HG03139 (cell line): ENCODE results near the gene AADACL4.

Source experiments
- ATAC-seq: cut with Tn5 transposase; IDR thresholded peaks from one replicate; pipeline ENCODE4 v1.9.1; 2021; ENCODE audit not compliant: unreplicated experiment

AADACL4 gene

DNA sequence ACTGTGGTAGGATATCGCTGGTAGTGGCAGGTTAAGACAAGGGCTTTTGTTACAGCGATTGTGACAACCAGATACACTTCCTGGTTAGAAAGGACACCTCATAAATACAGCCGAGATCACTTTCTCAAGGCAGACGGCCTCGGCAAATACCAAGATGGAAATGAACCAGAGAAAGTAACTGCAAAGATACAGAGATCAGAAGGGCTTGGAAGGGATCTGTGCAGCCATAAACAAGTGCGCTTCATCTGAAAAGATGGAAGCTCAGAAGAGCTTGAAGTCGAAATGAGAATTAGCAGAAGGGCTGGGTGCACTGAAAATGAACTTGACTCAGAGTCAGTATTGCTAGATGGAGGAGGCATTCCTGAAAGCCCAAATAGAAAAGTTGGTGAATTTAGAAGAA lies 32.9 kb upstream of the AADACL4 start:
- no peak for ATAC-seq

DNA sequence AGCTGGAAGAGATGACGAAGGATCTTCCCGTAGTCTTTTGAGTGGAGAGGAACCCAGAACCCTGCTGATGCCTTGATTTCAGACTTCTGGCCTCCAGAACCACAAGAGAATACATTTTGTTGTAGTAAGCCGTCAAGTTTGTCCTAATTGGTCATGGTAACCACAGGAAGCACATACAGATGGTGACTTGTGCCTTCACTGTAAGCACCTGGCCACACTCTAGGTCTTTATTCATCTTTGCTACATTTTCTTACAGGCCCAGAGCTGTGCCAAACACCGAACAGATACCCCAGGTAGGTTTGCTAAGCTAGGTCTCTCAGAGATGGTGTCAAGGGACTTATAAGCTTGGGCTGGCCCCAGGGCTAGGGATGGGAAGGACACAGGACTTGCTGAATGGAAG lies 30.7 kb upstream of the AADACL4 start:
- ATAC-seq, result no peak

DNA sequence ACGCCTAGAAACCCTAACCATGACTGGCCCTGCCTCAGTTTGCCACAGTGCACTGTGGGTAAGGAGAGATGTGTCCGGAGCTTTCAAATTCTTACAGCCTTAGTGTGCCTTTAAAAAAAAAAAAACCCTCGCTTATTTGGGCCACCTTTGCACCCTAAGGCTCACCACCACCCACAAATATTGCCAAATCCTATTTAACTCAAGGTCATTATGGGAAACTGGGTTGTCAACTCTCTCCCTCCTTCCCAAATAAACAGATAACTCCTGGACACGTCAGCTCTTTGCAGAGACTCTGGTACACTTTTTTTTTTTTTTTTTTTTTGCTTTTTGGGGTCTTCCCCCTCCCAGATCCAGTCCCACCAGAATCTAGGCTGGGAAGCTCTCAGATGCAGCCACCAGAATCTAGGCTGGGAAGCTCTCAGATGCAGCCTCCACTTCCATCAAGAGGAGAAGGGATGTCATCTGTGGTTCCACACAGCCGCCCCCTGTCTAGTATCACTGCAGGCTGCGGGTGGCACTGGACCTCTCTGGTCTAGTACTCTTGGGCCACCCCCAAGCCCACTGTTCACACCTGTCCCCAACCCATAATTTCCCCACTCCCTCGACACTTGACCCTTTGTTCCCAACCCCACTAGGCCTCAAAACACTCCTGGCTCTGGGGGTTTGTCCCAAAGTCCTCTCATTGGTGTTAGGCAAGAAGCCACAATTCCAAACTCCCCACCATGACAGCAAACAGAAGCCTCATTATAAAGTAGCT lies 29.3 kb upstream of the AADACL4 start:
- no peak for ATAC-seq

DNA sequence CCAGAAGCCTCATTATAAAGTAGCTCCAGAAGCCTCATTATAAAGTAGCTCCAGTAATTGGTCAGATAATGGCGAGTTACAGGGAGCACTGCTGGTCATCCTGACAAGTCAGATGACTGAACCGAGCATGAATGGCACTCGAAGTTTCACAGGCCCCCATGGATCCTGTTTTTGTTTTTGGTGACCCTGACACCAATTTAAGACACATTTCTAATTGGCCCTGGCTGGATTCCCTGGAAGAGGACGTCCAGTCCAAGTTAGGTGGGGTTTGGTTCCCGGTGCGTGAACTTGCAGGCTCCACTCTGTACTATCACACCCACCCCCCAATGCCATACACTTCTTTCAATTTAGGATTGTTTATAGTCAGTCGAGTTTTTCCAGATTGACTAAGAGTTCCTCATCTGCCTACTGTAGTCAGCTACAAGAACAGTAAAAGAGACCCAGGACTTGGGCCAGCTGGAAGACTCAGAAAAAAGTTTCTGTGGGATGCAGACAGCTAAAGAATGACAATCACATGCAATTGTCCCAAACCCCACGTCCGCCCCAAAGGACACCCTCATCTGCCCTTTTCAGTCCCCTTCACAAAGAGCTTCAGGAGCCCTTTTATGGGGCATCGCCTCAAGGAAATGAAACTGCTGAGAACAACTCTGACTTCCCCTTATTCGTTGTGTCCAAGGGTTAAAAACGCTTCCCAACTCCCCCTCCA lies 28.6 kb upstream of the AADACL4 start:
- no peak for ATAC-seq

DNA sequence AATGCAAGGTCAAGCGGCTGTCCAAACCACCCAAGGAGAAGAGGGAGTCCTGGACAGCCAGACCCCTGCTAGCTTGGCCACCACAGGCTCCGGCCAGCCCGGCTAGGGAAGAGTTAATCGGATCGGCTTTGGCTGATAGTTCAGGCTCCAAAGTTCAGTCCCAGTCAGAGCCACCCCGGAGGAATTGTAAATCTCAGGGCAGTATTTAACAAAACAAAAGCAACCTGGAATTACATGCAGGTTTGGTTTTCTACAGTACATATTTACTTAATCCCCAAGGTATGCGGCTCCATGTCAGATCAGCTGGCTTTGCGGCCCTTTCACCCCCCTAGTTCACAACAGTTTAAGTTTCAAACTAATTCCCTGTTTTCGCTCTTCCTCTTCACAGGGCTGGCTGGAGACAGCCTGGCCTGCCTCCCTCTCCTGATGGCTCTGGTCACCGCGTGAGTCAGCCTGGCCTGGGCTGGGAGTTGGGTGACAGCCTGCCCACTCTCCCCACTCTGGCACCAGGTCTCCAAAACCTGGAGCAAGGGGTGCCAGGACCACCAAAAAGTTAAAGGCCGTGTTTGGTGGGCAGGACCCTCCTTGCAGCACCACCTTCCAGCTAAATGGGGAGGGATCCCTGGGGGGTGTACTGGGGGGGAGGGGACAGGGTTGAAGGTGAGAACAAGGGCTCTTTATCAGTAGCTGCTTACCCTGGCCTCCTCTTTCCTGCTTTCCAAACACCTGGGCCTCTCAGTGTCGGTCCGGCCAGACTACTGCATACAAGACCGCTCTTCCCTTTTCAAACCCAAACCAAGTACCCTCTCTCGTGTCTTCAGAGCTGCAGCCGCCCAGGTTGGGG lies 27.8 kb upstream of the AADACL4 start:
- no peak for ATAC-seq

DNA sequence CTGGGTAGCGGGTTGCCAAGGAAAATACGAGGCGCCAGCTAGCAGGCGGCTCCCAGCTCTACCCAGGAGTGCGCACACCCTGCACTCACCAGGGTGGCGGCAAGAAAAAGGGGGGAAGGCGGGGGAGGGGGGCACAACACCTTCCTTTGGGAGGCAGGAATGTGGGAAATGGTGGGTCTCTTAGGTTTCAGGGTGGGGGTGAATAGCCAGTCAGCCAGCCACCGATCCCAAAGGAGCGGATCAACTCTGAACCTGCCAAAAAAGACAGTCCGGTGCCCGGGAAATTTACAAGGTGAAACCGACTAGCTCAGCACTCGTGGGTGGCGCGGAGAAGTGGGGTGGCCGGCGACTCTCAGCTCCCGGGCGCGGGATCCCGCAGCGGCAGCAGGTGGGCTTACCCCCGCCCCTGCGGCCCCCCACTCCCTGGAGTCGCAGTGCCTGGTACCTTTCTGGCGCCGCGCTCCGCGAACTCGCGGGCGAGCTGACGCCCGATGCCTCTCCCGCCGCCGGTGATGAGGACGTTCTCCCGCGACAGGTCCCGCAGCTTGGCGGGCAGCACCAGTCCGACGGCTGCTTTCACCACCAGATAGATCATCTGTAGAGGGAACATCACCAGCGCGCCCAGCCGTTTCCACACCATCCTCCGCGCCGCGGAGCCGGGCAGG lies 27.0 kb upstream of the AADACL4 start:
- no peak for ATAC-seq

DNA sequence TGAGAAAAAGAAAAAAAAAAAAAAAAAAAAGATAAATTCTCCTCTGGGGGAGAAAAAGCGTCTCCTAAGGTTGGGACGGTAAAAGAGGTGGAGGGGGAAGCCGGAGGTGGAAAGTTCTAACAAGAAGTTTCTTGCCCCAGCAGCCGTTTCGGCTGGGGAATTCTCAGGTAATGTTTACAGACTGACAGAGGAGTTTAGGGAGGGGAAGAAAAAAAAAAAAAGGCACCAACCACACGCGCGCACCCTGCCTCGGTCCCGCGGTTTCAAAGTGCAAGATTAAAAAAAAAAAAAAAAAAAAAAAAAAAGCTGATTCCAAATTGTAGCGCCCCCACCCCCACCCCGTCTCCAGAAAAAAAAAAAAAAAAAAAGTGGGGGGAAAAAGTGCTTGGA lies 26.4 kb upstream of the AADACL4 start:
- no peak for ATAC-seq

DNA sequence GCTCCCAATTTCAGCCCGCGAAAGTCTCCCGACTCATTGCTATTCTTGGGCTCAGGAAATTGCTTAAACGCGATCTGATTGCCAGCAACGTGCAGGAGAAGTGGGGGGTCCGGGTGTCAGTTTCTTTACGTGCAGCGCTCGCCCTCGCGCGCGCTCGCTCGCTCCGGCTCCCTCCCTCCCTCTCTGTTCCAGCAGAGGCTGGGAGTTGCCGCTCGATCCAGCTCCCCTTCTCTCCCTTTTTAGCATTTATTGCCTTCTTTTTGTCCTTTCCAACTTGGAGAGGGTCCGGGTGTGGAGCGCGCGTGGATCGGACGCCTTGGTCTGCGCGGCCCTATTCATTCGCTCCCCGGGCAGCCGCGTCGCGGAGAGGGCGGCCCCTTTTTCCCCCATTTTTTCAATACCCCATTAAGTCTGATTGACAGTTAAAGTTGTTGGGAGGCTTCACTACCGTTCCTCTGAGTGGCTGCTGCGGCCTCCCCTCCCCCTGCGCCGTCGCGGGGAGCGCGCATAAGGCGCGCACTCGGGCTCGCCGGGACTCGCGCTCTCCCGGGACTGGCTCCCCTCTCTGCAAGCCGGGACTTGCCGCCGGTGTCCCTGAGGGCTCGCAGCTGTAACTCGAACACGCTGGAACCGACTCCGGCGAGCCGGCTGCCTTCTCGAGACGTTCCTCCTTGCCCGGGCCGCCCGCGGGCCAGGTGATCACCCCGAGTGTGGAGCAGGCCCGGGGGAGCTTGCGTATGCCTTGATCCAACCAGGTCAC lies 25.8 kb upstream of the AADACL4 start, which contains the start of gene DHRS3:
Gene DHRS3 (minus strand): TSS at position 310 of the 760 bp plus-strand sequence. CDS start 862 bp downstream, outside the sequence.
- no peak for ATAC-seq

DNA sequence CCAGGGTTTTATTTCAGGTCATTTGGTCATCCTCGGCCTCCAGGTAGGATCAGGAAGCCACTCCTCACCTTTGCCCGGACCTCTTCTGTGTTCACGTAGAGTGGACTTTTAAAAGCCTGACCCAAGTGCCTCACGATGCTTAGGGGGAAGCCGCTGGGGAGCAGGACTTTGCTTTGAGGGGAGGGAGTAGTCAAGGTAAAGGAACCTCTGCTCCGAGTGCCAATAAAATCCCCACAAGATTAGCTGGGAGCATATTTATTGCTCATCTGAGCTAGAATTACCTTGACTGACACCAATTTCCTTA lies 25.3 kb upstream of the AADACL4 start:
- ATAC-seq, result no peak

DNA sequence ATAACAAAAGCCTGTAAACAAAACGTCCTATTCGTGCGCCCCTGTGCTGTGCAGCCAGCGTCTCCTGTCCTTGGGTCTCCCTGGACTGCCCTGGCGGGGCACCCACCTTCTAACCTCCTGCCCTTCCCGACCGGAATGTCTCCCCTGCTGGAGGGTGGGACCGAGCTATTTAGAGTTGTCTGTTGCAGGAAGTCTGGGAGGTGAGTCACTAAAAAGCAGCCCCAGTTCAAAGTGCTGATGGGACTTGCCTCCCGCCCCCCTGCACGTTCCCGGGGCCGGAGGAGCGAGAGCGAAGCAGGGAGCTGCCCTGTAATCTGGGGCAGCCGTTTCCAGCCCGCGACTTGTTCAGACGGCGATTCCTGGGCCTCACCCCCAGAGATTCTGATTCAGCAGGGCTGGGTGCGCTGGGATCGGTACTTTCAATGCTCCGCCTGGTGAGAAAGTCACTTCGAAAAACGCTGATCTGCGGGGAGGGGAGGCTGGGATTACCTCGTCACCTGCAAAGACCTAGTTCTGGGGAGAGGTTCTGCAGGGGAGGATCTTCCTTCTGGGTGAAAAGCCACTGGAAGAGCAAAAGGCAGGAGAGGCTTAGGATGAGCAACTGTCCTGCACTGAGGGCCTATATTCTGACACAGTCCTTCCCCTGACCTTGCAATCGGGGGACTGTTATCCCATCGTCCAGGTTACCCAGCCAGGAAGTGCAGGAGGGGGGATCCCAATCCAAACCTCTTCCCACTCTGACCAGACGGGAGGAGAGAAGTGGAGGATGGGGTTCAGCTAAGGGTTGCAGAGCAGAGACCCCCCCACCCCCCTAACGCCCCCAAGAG lies 24.7 kb upstream of the AADACL4 start:
- ATAC-seq, result no peak

DNA sequence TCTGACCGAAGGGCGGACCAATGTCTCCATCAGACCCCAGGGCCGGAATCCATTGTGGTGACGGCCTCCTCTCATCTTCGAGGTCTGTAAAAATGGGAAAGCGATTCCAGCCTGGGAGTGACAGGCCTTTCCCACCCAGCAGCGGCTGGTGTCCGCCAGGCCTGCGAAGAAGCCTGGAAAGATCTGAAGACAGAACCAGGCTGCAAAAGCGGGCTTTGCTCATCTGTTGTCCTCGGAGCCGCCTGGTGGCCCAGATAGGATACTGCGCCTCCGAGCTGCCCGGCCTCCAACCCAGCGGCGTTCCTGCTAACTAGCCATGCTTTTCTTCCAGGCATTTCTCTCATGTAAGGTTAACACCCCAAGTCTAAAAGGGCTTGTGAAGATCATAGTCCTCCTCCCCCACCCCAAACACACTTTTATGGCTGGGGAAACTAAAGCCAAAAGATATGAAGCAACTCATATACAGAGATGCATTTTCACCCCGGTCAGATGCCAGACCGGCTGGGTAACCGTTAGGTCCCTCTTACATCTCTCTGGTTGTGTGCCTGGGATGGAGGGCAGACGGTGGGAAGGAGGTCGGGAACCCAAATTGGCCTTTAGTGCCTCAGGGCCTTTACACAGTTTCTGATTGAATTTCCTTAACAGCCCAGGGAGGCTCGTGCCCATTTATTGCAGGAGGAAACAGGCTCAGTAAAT lies 23.9 kb upstream of the AADACL4 start:
- ATAC-seq, result no peak

DNA sequence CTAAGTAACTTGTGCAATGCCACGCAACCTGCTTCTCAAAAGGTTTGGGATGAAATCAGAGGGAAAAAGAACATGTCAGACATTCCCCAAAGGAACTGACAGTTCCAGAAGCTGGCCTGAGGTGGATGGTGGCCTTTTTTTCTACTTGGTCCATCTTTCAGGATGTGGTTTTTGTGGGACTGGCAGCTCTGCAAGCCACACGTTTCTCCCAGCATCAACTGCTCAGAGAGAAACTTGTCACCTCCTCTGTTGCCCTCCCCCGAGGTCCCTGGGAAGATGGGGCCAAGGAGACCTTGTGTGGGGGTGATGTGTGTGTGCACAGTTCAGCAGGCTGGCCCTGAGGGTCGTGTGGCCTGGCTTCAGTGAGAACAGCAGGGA lies 23.4 kb upstream of the AADACL4 start:
- no peak for ATAC-seq

DNA sequence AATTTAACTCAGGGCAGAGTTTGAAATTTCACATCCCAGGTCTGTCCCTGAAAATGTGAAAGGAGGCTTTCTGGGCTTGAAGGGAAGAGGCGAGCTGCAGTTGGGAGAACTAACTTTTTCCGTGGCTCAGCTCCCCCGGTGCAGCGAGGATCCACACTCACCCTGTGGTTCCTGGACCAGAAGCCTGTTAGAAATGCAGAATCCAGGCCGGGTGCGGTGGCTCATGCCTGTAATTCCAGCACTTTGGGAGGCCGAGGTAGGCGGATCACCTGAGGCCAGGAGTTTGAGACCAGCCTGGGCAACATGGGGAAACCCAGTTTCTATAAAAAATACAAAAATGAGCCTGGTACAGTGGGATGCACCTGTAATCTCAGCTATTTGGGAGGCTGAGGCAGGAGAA lies 23.0 kb upstream of the AADACL4 start:
- no peak for ATAC-seq

DNA sequence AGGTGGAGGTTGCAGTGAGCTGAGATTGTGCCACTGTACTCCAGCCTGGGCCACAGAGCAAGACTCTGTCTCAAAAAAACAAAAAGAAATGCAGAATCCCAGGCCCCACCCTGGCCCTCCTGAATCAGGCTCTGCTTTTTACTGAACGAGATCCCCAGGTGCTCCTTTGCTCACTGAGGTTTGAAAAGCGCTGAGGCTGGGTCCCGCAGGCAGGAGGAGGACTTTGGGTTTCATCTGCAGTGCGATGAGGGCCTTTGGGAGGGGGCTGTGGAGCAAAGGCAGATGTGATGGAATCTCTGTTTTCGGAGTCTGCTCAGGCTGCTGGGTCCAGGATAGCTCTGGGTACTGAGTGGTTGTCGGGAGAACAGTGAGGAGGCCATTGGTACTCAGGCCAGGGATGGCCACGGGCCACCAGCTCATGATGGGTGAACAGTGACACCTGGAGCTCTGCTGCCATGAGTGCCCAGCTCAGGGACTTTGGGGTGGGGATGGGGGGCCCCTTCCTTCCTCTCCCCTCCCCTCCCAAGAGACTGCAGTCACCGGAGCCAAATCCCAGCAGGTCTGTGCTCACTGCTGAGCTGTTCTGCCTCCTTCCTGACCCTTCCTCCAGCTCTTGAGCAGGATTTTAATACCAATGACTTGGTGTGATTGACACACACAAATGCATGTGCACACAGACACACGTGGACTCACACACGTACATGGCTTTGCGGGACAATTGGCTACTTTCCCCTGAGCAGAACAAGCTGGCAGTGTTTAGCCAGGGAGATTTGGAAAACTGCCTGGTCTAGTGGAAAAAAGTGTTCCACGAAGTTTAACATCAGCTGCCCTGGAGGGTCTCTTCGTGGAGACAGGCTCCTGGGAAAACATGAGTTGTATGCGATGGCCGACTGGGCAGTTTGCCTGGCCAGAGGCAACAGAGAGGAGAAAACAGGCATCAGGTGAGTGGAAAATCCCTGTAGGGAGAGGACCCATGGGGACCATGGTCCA lies 22.2 kb upstream of the AADACL4 start:
- ATAC-seq, result no peak

DNA sequence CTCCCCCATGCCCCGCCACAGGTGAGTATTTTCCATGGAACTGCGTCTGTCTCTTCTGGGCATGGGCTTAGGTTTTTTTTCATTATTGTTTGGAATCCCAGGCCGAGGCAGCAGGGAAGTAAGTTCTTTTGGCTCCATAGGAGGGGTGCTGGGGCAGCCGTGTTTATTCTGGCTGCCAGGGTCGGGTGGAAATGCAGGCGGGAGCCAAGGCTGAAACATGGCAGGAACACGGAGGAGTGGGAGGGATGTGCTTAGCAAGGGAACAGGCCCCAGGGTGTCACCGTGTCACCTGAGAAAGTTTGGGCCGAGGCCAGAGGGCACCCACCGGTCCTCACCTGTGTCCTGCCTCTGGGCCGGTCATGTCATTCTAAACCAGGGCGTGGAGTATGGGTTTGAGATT lies 21.4 kb upstream of the AADACL4 start:
- no peak for ATAC-seq

DNA sequence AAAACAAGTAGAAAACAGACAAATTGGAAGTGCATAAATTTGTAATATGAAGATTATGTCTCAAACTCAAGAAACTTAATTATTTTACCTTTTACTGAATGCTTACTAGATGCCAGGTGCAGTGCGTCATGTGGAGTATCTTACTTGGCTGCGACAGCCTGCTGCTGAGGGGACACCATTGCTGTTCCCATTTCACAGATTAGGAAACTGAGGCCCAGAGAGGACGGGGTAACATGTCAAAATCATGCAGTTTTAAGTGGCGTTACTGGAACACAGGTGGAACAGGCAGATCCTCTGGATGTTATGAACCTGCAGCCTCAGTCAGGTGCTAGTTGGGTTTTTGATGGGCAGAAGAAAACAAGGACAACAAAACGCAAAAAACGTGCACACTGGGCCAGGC lies 18.6 kb upstream of the AADACL4 start:
- ATAC-seq, result no peak

DNA sequence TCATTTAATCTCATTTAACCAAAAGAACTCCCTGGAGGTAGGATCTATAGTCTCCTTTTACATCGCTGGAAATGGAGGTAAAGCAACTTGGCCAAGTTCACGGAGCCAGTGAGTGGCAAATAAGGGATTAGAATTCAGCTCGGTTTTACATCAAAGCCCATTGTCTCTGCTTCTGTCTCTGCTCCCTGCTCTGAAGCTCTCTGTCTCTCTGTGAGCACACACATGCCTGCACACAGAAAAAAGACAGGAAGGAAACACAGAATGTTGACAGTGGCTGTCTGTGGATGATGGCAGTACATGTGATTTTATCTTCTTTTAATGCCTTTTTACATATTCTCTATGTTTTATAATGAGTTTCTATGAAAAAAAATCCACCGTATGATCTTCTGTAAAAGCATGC lies 17.0 kb upstream of the AADACL4 start:
- ATAC-seq, result no peak

DNA sequence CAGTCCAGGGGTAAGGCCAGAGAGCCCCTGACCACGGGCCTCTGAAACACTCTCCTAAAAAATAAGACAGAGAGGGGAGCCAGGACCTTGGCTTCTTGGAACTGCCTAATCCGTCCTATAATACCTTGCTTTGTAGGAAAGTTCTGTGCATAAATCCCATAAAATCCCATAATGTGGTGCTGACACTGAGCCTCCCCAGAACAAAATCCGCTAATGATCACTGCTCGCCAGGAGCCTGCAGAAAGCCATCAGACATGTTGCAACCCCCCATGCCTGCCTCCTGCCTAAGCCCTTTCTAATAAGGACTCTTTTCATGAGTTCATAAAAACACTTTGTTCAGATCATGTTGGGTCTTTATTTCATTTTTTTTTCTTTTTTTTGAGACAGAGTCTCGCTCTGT lies 16.6 kb upstream of the AADACL4 start:
- no peak for ATAC-seq
